PC-3 (cell line): ENCODE data around the gene USP25. TPM values are rescaled to one million over a fixed set of nuclear protein-coding genes. Genes with fewer than 3 reads are reported as not detected.
A peak's percentile ranks its signal among the peaks of the same experiment; 100 is the strongest.

Experiments used
- ATAC-seq: fragments of 200-7000 bp; cut with Tn5 transposase; 2 replicates; pipeline ENCODE4 v1.9.1; 2020; ENCODE audit warnings: mild to moderate bottlenecking, moderate library complexity
- BruUV-seq: library from RNA; stranded (reverse); fragments of 400-500 nt; replicated peaks from 2 replicates; lab custom pipeline; 2021; lab: Mats Ljungman, UMichigan
- CTCF ChIA-PET: fragments of 300-600 bp; sonication (Branson Sonifier 250); formaldehyde crosslinking; loops from one replicate; lab custom pipeline; 2022; ENCODE audit warnings: antibody characterized with exemption; lab: Charles Lee
- POLR2A ChIA-PET: fragments of 300-600 bp; sonication (Branson Sonifier 250); formaldehyde crosslinking; loops from one replicate; lab custom pipeline; 2022; ENCODE audit warnings: antibody characterized with exemption; ENCODE audit not compliant: unreplicated experiment; lab: Charles Lee
- DNase-seq: peaks from one replicate; pipeline ENCODE4 v3.0.0-alpha.2; 2015
- H2AFZ ChIP-seq: fragments of 300-600 bp; sonication (generic); 2 replicates; pipeline ENCODE4 v1.6.0; 2016; ENCODE audit warnings: antibody characterized with exemption, low read length
- H3F3A ChIP-seq: fragments of 300-600 bp; sonication (generic); one replicate; pipeline ENCODE4 v1.6.0; 2017; ENCODE audit warnings: antibody characterized with exemption, low read length, control low read depth, mild to moderate bottlenecking; ENCODE audit not compliant: unreplicated experiment
- H3K27ac ChIP-seq: fragments of 300-600 bp; sonication (generic); 2 replicates; pipeline ENCODE4 v1.5.1; 2016; ENCODE audit warnings: mild to moderate bottlenecking, low read length
- H3K27me3 ChIP-seq: fragments of 300-600 bp; sonication (generic); 2 replicates; pipeline ENCODE4 v1.6.1; 2016; ENCODE audit warnings: low read length, mixed read lengths
- H3K36me3 ChIP-seq: fragments of 300-600 bp; sonication (generic); 2 replicates; pipeline ENCODE4 v1.6.1; 2016; ENCODE audit warnings: low read depth, mixed run types, low read length, mixed read lengths
- H3K4me1 ChIP-seq: fragments of 300-600 bp; sonication (generic); 2 replicates; pipeline ENCODE4 v1.5.1; 2016; ENCODE audit warnings: low read length; ENCODE audit not compliant: insufficient read depth
- H3K4me2 ChIP-seq: fragments of 300-600 bp; sonication (generic); 2 replicates; pipeline ENCODE4 v1.6.0; 2016; ENCODE audit warnings: low read length
- H3K4me3 ChIP-seq: fragments of 300-600 bp; sonication (generic); 2 replicates; pipeline ENCODE4 v1.5.1; 2016; ENCODE audit warnings: mild to moderate bottlenecking, low read length, mixed read lengths
- H3K79me2 ChIP-seq: fragments of 300-600 bp; sonication (generic); 2 replicates; pipeline ENCODE4 v1.6.1; 2017; ENCODE audit warnings: low read length, mixed read lengths
- H3K9ac ChIP-seq: fragments of 300-600 bp; sonication (generic); 2 replicates; pipeline ENCODE4 v1.6.0; 2016; ENCODE audit warnings: mild to moderate bottlenecking, low read length
- H3K9me2 ChIP-seq: fragments of 300-600 bp; sonication (generic); replicated peaks from 2 replicates; pipeline ENCODE4 v1.6.1; 2016; ENCODE audit warnings: mixed run types, low read length, mixed read lengths
- H3K9me3 ChIP-seq: fragments of 300-600 bp; sonication (generic); 2 replicates; pipeline ENCODE4 v1.6.1; 2016; ENCODE audit warnings: low read length, mixed read lengths
- H4K20me1 ChIP-seq: fragments of 300-600 bp; sonication (generic); 2 replicates; pipeline ENCODE4 v1.6.1; 2016; ENCODE audit warnings: low read length, mixed read lengths
- CTCF ChIP-seq: fragments of 300-600 bp; sonication (generic); conservative IDR thresholded peaks from 2 replicates; pipeline ENCODE4 v1.5.1; 2017; ENCODE audit warnings: antibody characterized with exemption, low read depth, mild to moderate bottlenecking, low read length
- EZH2 ChIP-seq: fragments of 300-600 bp; sonication (generic); IDR thresholded peaks from one replicate; pipeline ENCODE4 v1.6.1; 2017; ENCODE audit warnings: antibody characterized with exemption, mild to moderate bottlenecking, low read length; ENCODE audit not compliant: unreplicated experiment
- EZH2phosphoT487 ChIP-seq: fragments of 300-600 bp; sonication (generic); IDR thresholded peaks from 2 replicates; pipeline ENCODE4 v1.6.1; 2018; ENCODE audit warnings: mild to moderate bottlenecking, antibody characterized with exemption, low read length, borderline replicate concordance
- intact Hi-C: fragments of 100-400 bp; cut with micrococcal nuclease; formaldehyde crosslinking; loops from 2 replicates; pipeline ENCODE4 v1.9.0; 2023
- total RNA-seq: library from RNA; depleted of rRNA; stranded (reverse); fragments of >200 nt; gene quantifications from 2 replicates; pipeline ENCODE4 v1.2.3, GENCODE V29; 2014

USP25 gene
- total RNA-seq, 1 experiment from 2014 or later: 54.4 TPM

- DNase-seq: peak; percentile 31
- no peaks in the 10 kb centered on the region for H3K9me2 ChIP-seq
- no peaks in the 10 kb centered on the region for H3K79me2 ChIP-seq
- peaks cover 25% of the 10 kb centered on the region for H3K36me3 ChIP-seq
- no peak overlapping the region for H2AFZ ChIP-seq
- POLR2A ChIA-PET: no interaction called here
- H3F3A ChIP-seq: peaks cover 4% of the 10 kb centered on the region
- TF ChIP-seq EZH2 (no peak), CTCF (no peak), EZH2phosphoT487 (no peak)
- no peak for ATAC-seq
- no peak overlapping the region for H3K4me3 ChIP-seq
- H3K27ac ChIP-seq: peak overlapping the region; percentile 81
- intact Hi-C loops: no loop called here
- peak overlapping the region; percentile 22; the same call in 1 of the 2 replicates for H3K4me2 ChIP-seq
- no TSS peak for BruUV-seq
- CTCF ChIA-PET: no interaction called here
- no peaks in the 10 kb centered on the region for H4K20me1 ChIP-seq
- no peaks in the 10 kb centered on the region for H3K9me3 ChIP-seq
- no peaks in the 10 kb centered on the region for H3K27me3 ChIP-seq
- peaks cover 39% of the 10 kb centered on the region for H3K4me1 ChIP-seq
- peak overlapping the region; percentile 37; the same call in 1 of the 2 replicates for H3K9ac ChIP-seq
These were observed 109.8 kb downstream of the USP25 start for GRCh38 chr21:15839601-15840000.

GRCh38 chr21:15840406-15840805 is 110.6 kb downstream of the USP25 start:
- no TSS peak for BruUV-seq
- Histone ChIP-seq H3K9me2 (no peaks in the 10 kb centered on the region), H3K9me3 (no peaks in the 10 kb centered on the region), H3K27ac (no peak overlapping the region), H3K4me3 (no peak overlapping the region), H3K79me2 (no peaks in the 10 kb centered on the region), H2AFZ (no peak overlapping the region), H3K27me3 (no peaks in the 10 kb centered on the region), H4K20me1 (no peaks in the 10 kb centered on the region), H3K9ac (no peak overlapping the region), H3F3A (peaks cover 4% of the 10 kb centered on the region), H3K4me2 (no peak overlapping the region), H3K4me1 (peaks cover 42% of the 10 kb centered on the region), H3K36me3 (peaks cover 19% of the 10 kb centered on the region)
- TF ChIP-seq CTCF (no peak), EZH2 (no peak), EZH2phosphoT487 (no peak)
- ChIA-PET POLR2A (no interaction called here), CTCF (no interaction called here)
- ATAC-seq: no peak
- intact Hi-C loops: no loop called here
- no peak for DNase-seq

- peaks cover 19% of the 10 kb centered on the region for H3K36me3 ChIP-seq
- no TSS peak for BruUV-seq
- DNase-seq (peak; percentile 74), ATAC-seq (peak; percentile 34; the same call in 1 of the 2 replicates)
- no peaks in the 10 kb centered on the region for H3K9me2 ChIP-seq
- intact Hi-C loops: no loop called here
- no peaks in the 10 kb centered on the region for H4K20me1 ChIP-seq
- ChIA-PET CTCF (no interaction called here), POLR2A (interaction anchor here (0.6 kb wide), 1 partner anchor 45 kb away, joined by 5 read pairs; no protein-coding TSS in a partner anchor)
- no peak overlapping the region for H2AFZ ChIP-seq
- H3K4me2 ChIP-seq: peak overlapping the region; percentile 3; the same call in 1 of the 2 replicates
- H3K9me3 ChIP-seq: no peaks in the 10 kb centered on the region
- peak overlapping the region; percentile 8; the same call in 1 of the 2 replicates for H3K27ac ChIP-seq
- H3K4me1 ChIP-seq: peaks cover 53% of the 10 kb centered on the region
- H3F3A ChIP-seq: peaks cover 4% of the 10 kb centered on the region
- no peaks in the 10 kb centered on the region for H3K27me3 ChIP-seq
- H3K9ac ChIP-seq: no peak overlapping the region
- H3K79me2 ChIP-seq: no peaks in the 10 kb centered on the region
- no peak for TF ChIP-seq EZH2phosphoT487
- no peak for TF ChIP-seq EZH2
- no peak for TF ChIP-seq CTCF
- H3K4me3 ChIP-seq: no peak overlapping the region
These were observed 112.2 kb downstream of the USP25 start for GRCh38 chr21:15841856-15842564.
